PFSK-1 (cell line): ENCODE measurements around the gene PPP2R2B.

Source experiments
- FOXP2 ChIP-seq: optimal IDR thresholded peaks from 2 replicates; pipeline ENCODE3; 2011; ENCODE audit warnings: borderline replicate concordance, control low read depth, inconsistent platforms; ENCODE audit not compliant: insufficient read depth; ENCODE audit errors: extremely low read length, extremely low read depth
- POLR2AphosphoS5 ChIP-seq: IDR thresholded peaks from 2 replicates; pipeline ENCODE4 v1.6.1; 2012; ENCODE audit warnings: low read depth, mild to moderate bottlenecking, control low read depth, low read length, moderate library complexity
- SIN3A ChIP-seq: IDR thresholded peaks from 2 replicates; pipeline ENCODE4 v1.6.1; 2012; ENCODE audit warnings: mild to moderate bottlenecking, low read length, moderate library complexity, borderline replicate concordance; ENCODE audit not compliant: insufficient read depth
- TAF1 ChIP-seq: IDR thresholded peaks from 2 replicates; pipeline ENCODE4 v1.6.1; 2012; ENCODE audit warnings: low read length, control low read depth, borderline replicate concordance; ENCODE audit not compliant: insufficient read depth
- TF ChIP-seq, protein P1 (sequence below), 2 experiments: IDR thresholded peaks; 2 replicates each; pipeline versions ENCODE4 v1.6.1 to v1.8.0; 2011 to 2012; ENCODE audit warnings: low read depth in 2 of 2, low read length in 2 of 2, control low read depth in 1 of 2, inconsistent platforms in 1 of 2, mild to moderate bottlenecking in 1 of 2, moderate library complexity in 1 of 2; ENCODE audit not compliant: insufficient read depth in 1 of 2

Gene PPP2R2B

DNA sequence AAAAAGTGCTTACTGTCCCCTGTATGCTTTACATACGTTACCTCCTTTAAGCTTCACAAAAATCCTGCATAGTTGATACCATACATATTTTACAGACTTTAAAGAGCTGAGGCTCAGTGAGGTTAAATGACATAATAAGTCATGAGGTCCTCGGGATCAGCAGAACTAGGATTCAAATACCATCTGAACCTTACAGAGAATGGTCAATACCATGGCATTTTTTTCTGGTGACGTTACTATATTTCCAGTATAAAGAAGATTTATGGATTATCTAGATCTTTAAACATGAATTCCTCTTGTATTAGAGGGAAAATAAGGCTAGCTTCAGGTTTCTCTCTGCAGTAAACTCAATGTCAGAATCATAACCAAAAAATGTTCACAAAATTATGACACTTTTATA is 208.9 kb downstream of the PPP2R2B start:
- TF ChIP-seq SIN3A (no peak), TAF1 (no peak)

DNA sequence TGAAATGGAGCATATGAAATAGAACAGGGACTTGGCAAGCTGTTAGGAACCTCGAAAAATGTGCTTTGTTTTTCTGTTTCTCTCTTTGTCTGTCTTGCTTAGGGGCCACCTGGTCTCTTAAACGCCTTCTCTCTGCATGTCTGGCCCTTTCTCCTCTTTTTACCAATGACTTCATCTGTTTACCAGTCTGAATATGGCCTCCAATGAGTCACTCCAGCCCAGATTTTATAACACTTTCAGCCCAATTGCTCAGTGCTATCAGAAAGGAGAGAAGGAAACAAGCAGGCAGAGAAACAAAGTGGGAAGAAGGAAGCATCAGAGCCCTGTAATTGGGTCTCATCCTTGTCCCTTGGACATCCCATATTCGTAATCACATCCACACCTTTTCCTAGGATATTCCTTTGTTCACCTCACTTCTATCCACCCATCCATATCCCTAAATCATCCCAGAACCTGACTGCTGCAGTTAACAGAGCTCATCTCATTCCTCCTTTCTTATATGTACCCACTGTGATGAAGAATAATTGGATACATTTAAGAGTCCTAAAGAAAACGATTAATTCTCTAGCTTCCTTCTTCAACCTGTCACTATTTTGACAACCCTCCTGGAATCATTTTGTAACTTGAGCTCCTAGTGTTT is 210.8 kb downstream of the PPP2R2B start:
- TF ChIP-seq, protein P1, sequence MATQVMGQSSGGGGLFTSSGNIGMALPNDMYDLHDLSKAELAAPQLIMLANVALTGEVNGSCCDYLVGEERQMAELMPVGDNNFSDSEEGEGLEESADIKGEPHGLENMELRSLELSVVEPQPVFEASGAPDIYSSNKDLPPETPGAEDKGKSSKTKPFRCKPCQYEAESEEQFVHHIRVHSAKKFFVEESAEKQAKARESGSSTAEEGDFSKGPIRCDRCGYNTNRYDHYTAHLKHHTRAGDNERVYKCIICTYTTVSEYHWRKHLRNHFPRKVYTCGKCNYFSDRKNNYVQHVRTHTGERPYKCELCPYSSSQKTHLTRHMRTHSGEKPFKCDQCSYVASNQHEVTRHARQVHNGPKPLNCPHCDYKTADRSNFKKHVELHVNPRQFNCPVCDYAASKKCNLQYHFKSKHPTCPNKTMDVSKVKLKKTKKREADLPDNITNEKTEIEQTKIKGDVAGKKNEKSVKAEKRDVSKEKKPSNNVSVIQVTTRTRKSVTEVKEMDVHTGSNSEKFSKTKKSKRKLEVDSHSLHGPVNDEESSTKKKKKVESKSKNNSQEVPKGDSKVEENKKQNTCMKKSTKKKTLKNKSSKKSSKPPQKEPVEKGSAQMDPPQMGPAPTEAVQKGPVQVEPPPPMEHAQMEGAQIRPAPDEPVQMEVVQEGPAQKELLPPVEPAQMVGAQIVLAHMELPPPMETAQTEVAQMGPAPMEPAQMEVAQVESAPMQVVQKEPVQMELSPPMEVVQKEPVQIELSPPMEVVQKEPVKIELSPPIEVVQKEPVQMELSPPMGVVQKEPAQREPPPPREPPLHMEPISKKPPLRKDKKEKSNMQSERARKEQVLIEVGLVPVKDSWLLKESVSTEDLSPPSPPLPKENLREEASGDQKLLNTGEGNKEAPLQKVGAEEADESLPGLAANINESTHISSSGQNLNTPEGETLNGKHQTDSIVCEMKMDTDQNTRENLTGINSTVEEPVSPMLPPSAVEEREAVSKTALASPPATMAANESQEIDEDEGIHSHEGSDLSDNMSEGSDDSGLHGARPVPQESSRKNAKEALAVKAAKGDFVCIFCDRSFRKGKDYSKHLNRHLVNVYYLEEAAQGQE (IDR thresholded peaks at IDR 0.05; ENCODE audit: insufficient read depth in 1 of 2, low read depth in 2 of 2, low read length in 2 of 2): no peak
- TF ChIP-seq FOXP2 (no peak), SIN3A (no peak), POLR2AphosphoS5 (no peak)

DNA sequence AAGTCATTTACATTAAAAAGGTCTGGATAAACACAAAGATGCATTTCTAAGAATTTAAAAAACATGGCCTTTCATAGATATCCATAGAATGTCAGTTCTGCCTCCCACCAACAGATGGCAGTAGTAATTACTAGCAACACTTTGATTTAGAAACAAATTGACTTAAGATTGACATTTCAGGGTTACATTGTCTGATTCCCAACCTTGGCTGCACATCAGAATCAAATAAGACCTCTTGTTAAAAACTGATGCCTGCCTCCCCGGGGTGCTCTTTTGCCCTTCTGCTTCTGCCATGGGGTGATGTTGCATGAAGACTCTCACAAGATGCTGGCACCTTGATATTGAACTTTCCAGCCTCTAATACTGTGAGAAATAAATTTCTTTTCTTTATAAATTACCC is 216.3 kb downstream of the PPP2R2B start:
- TF ChIP-seq TAF1: no peak
- no peak for TF ChIP-seq SIN3A
- TF ChIP-seq, protein P1 (IDR thresholded peaks at IDR 0.05; ENCODE audit: insufficient read depth in 1 of 2, low read depth in 2 of 2, low read length in 2 of 2): no peak
- no peak for TF ChIP-seq POLR2AphosphoS5
- TF ChIP-seq FOXP2: no peak

DNA sequence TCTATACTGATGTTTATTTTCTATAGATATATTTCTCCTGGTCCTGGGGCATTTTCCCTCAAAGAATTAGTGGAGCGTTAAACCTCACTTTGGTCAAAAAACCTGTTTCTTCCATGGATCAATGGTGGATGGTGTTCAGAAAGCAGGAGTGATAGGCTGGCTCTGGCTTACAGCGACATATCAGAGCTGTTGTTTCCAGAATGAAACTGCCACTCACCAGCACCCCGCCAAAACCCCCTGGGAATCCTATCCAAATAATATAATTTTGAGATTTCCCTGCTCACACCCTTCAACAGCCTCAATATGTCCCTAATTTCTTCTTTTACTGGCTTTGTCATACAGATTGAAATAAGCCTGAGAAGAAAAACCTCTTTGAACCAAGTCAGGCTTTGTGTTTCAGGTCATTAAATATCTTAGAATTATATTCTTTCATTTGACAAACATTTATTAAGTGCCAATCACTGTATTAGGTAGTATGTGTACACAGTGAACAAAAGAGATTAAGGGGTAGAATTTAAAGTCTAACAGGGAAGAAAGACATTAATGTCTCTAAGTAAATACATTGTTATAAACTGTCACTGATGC is 218.1 kb downstream of the PPP2R2B start:
- TF ChIP-seq, protein P1 (IDR thresholded peaks at IDR 0.05; ENCODE audit: insufficient read depth in 1 of 2, low read depth in 2 of 2, low read length in 2 of 2): no peak
- TF ChIP-seq FOXP2 (no peak), SIN3A (no peak), POLR2AphosphoS5 (no peak)

DNA sequence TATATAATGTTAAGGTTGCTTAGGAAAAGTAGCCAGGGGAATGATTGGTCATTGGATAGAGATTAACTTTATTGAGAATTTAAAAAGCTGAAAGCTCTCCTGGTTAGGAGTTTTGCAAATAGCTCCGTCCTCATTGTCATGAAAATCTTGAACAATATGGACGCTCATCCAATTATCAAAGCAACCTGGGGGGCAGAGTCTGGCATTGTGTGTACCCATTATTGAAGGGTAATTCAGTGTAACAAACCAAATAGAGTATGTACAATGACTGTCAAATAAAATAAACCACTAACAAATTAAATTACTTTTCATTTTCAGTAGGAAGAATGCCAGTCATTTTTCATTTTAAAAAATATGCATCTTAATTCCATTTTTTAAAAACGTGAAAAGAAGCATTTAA is 218.6 kb downstream of the PPP2R2B start:
- TF ChIP-seq, protein P1 (IDR thresholded peaks at IDR 0.05; ENCODE audit: insufficient read depth in 1 of 2, low read depth in 2 of 2, low read length in 2 of 2): no peak
- TF ChIP-seq SIN3A: no peak
- TF ChIP-seq POLR2AphosphoS5: no peak
- TF ChIP-seq FOXP2: no peak
- no peak for TF ChIP-seq TAF1
